ENCODE measurements around the gene FHL1. TPM values are rescaled to one million over a fixed set of nuclear protein-coding genes. Genes with fewer than 3 reads are reported as not detected.
"Not testable (repeated sequence)": the region's sequence is repeated elsewhere in the genome, so short reads cannot be mapped to it uniquely, and the experiment has no call there.

The FHL1 gene
- total RNA-seq, 1 experiment from 2014 or later = 95.8 TPM

- in situ Hi-C loops (cut with HindIII; ENCODE audit: low pct_unique_long_range_greater_than_20kb, low sequenced_read_pairs) = no loop called here
- no peak for DNase-seq (ENCODE audit: low read depth)
These were observed 73.2 kb downstream of the FHL1 start for GRCh38 chrX:136220540-136220939.

DNA sequence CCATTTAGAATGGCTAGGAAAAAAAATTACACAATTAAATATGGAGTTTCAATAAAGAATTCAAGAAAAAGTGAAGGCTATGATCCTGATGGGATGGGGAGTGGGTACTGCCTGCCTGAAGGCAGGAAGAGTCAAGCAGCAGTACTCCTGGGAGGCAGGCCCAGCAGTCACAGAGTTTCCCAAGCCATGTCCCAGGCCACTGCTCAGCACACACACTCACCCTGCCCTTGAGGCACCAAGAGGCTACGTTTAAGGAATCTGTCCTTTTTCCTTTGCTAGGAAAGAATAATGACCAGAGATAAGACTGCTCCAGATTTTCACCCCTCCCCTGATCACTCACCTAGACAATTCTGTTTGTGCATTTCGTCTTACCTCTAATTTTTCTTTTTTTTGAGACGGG is 73.6 kb downstream of the FHL1 start:
- DNase-seq (ENCODE audit: low read depth) = no peak
- in situ Hi-C loops (cut with HindIII; ENCODE audit: low pct_unique_long_range_greater_than_20kb, low sequenced_read_pairs) = no loop called here

DNA sequence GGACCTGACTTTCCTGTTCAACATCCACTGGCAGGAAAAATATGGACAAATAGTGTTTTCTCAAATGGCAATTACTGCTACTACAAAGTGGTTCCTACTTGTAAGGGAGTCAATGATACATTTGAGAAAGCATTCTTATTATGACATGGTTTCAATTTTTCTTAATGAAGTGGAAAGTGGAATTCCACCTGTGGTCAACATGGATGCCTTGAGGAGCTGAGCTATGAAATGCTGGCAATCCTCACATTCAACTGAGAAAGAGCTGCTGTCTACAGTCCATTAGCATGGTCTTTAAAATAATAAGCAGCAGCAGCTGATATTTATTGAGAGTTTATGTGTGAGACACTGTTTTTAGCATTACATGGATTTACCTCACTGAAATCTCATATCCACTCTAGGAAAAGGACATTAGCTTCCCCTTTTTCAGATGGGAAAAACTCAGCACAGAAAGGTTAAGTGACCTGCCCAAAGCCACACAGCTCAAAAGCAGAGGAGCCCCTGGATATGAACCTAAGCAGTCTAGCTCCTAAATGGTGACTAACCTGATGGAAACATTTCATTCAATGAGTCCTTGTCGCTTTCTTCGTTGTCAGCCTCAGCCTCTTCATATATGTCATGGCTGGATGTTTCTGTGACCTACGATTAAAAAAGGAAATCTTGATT is 74.6 kb downstream of the FHL1 start:
- in situ Hi-C loops (cut with HindIII; ENCODE audit: low pct_unique_long_range_greater_than_20kb, low sequenced_read_pairs) = no loop called here
- no peak for DNase-seq (ENCODE audit: low read depth)

GRCh38 chrX:136227074-136227473 is 79.7 kb downstream of the FHL1 start:
- in situ Hi-C loops (cut with HindIII; ENCODE audit: low pct_unique_long_range_greater_than_20kb, low sequenced_read_pairs) = no loop called here

DNA sequence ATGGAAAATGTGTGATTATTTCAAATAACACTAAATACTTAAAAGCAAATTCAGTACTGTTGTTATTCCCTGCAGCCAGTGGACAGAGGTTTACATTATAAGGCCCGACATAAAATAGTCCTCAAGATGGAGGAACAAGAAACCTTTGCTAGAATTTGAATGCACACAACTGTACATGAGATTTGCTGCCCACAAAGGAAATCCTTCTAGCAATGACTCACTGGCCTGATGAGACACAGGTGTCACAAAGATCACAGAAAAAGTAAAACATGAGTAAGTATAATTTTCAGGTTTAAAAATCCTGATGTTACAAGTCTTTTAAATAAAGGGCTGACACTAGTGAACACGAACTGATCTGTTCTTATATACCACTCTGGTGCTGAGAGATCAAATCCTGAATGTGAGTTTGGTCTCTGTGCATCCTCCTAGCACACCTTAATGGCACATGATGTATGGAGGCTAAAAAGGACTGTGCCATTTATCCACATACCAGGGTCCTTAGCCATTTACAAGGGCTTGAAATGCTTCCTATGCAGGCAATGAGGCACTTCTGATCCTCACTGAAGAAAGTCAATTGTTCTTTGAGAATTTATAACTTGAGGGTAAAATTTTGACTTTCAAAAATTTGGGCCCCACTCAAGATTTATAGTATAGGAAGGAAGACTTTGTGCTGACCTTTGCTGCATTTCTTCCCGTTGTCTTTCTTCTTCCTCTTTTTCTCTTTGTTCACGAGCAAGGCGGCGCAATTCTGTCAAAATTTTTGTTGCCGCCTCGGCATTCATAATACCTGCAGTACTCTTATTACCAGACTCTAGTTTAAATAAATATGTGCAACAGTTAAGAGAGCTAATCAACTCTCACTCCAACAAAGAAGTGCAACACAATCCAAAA is 80.9 kb downstream of the FHL1 start:
- no peak for DNase-seq (ENCODE audit: low read depth)
- in situ Hi-C loops (cut with HindIII; ENCODE audit: low pct_unique_long_range_greater_than_20kb, low sequenced_read_pairs) = no loop called here

More at GRCh38 chrX:136227074-136227473, 79.7 kb downstream of the FHL1 start:
- no peak for DNase-seq (ENCODE audit: low read depth)

DNA sequence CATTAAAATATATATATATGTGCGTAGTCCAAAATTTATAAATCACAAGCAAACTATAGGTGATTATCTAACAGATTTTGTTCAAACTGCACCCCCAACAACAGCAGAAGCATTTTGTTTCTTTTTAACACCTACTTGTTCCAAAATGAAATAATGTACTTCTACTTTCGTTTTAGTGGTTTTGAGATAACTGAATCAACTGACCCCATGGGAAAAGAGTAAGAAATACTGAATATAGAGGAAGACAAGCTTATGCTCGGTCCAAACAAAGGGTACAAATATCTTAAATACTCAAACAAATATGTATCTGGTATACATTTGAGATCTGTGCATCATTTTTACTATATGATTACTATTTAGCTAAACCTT is 81.5 kb downstream of the FHL1 start:
- DNase-seq (ENCODE audit: low read depth) = no peak
- in situ Hi-C loops (cut with HindIII; ENCODE audit: low pct_unique_long_range_greater_than_20kb, low sequenced_read_pairs) = no loop called here

DNA sequence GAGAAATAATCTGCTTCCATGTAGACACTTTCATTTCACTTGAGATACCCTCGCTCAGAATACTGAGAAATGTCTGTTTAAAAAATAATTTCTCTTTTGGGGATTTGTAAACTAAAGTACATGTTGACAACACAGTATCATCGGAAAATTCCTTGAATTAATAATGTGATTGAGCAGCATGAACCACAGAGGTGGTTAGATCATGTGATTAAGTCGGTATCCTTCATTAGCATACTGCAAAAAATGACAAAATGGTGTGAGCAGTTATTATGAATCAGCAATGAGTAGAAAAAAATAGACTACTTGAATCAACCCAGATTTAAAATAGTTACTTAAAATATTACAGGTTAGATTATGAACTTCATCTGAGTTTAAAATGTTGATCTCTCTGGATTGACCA is 89.7 kb downstream of the FHL1 start:
- no peak for DNase-seq (ENCODE audit: low read depth)
- in situ Hi-C loops (cut with HindIII; ENCODE audit: low pct_unique_long_range_greater_than_20kb, low sequenced_read_pairs) = no loop called here

GRCh38 chrX:136237849-136238248 is 90.5 kb downstream of the FHL1 start:
- in situ Hi-C loops (cut with HindIII; ENCODE audit: low pct_unique_long_range_greater_than_20kb, low sequenced_read_pairs); DNase-seq (ENCODE audit: low read depth): not testable (repeated sequence)

DNA sequence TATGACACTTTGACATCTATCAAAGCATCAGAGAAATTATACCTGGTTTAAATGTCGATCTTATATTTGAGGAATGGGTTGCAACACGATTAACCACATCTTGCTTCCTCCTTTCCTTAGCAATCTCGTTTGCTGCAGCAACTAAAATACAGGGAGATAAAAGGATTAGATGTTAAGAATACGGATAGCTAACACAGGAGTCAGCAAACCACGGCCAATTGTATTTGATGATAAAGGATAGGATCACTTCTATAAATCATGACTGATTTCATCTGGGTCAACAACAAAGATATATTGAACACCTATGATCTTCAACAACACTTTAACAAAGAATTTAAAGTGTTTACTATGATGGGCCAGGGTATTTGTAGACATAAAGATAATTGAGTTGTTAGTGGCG is 98.9 kb downstream of the FHL1 start:
- in situ Hi-C loops (cut with HindIII; ENCODE audit: low pct_unique_long_range_greater_than_20kb, low sequenced_read_pairs) = no loop called here
- DNase-seq (ENCODE audit: low read depth) = no peak

- DNase-seq (ENCODE audit: low read depth) = peak; percentile 31
- in situ Hi-C loops (cut with HindIII; ENCODE audit: low pct_unique_long_range_greater_than_20kb, low sequenced_read_pairs) = no loop called here
These were observed 103.1 kb downstream of the FHL1 start for GRCh38 chrX:136250191-136251040.

GRCh38 chrX:136251041-136251991 is 104.0 kb downstream of the FHL1 start, which contains the start of gene MAP7D3:
TSS of gene MAP7D3 (minus strand) at chrX:136251400. CDS start at chrX:136251358, 42 bp downstream.
- in situ Hi-C loops (cut with HindIII; ENCODE audit: low pct_unique_long_range_greater_than_20kb, low sequenced_read_pairs) = no loop called here
- peak; percentile 45 for DNase-seq (ENCODE audit: low read depth)

- no peak for DNase-seq (ENCODE audit: low read depth)
- in situ Hi-C loops (cut with HindIII; ENCODE audit: low pct_unique_long_range_greater_than_20kb, low sequenced_read_pairs) = no loop called here
These were observed 108.2 kb downstream of the FHL1 start for GRCh38 chrX:136255541-136255940.

DNA sequence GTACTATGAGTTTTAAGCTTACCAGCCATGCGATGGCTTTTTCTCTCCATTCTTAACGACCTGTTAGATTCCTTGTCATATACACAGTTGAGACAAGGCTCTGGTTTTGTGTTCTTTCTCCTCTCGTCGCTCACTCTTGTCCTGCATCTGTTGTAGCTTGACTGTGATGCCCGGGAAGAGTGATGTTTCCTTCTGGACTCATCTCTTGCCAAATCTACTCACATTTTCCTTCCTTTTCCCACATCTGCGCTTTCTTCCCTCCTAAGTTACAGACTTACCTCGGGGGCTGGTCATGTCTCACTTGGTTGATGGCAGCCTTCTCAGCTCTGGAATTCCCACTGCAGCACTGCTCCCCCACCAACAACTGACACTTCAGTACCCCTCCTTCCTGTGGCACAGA is 108.7 kb downstream of the FHL1 start:
- DNase-seq (ENCODE audit: low read depth) = no peak
- in situ Hi-C loops (cut with HindIII; ENCODE audit: low pct_unique_long_range_greater_than_20kb, low sequenced_read_pairs) = no loop called here

GRCh38 chrX:136258951-136259350 is 111.6 kb downstream of the FHL1 start:
- DNase-seq (ENCODE audit: low read depth) = no peak
- in situ Hi-C loops (cut with HindIII; ENCODE audit: low pct_unique_long_range_greater_than_20kb, low sequenced_read_pairs) = no loop called here

GRCh38 chrX:136259543-136259942 is 112.2 kb downstream of the FHL1 start:
- in situ Hi-C loops (cut with HindIII; ENCODE audit: low pct_unique_long_range_greater_than_20kb, low sequenced_read_pairs) = no loop called here
- DNase-seq (ENCODE audit: low read depth) = peak; percentile 1

GRCh38 chrX:136260776-136261175 is 113.4 kb downstream of the FHL1 start:
- in situ Hi-C loops (cut with HindIII; ENCODE audit: low pct_unique_long_range_greater_than_20kb, low sequenced_read_pairs) = no loop called here
- peak; percentile 3 for DNase-seq (ENCODE audit: low read depth)
